Thymus (tissue), 11 donors: ENCODE measurements around the gene C6orf163. TPM values are rescaled to one million over a fixed set of nuclear protein-coding genes. Genes with fewer than 3 reads are reported as not detected.

ENCODE experiments used
- DNase-seq, 9 donors: peaks; one replicate each; pipeline ENCODE4 v3.0.0-alpha.2; 2013; ENCODE audit warnings: low spot score in 9 of 9, low read depth in 6 of 9, missing footprints in 1 of 9
- H3K27ac ChIP-seq, 2 donors: one replicate each; pipeline ENCODE4 v1.5.1; 2013; ENCODE audit warnings: control low read depth in 1 of 2, low read depth in 1 of 2, low read length in 1 of 2, mild to moderate bottlenecking in 1 of 2, moderate library complexity in 1 of 2
- H3K27me3 ChIP-seq, 2 donors: one replicate each; pipeline ENCODE4 v1.5.1; 2013; ENCODE audit warnings: low read length in 1 of 2; ENCODE audit not compliant: control insufficient read depth in 2 of 2, insufficient read depth in 1 of 2
- H3K36me3 ChIP-seq, 2 donors: one replicate each; pipeline ENCODE4 v1.5.1; 2013; ENCODE audit warnings: low read length in 1 of 2, mild to moderate bottlenecking in 1 of 2, moderate library complexity in 1 of 2; ENCODE audit not compliant: control insufficient read depth in 2 of 2, insufficient read depth in 2 of 2
- H3K4me1 ChIP-seq, 2 donors: one replicate each; pipeline ENCODE4 v1.5.1; 2013; ENCODE audit warnings: low read length in 2 of 2; ENCODE audit not compliant: control insufficient read depth in 2 of 2, insufficient read depth in 2 of 2
- H3K4me3 ChIP-seq, 2 donors: one replicate each; pipeline ENCODE4 v1.5.1; 2013; ENCODE audit warnings: low read length in 2 of 2, control low read depth in 1 of 2, mild to moderate bottlenecking in 1 of 2
- H3K9me3 ChIP-seq, 2 donors: one replicate each; pipeline ENCODE4 v1.5.1; 2013; ENCODE audit warnings: low read length in 1 of 2, mild to moderate bottlenecking in 1 of 2; ENCODE audit not compliant: control insufficient read depth in 2 of 2, insufficient read depth in 1 of 2
- WGBS: extraction: QIAGEN DNeasy Blood & Tissue Kit; methylation state at CpG from one replicate; pipeline ENCODE4 v1.1.7; 2013; 5-methylcytosine and 5-hydroxymethylcytosine counted together
- polyA plus RNA-seq: library from polyadenylated mRNA; stranded (reverse); fragments of 200-250 nt; gene quantifications from one replicate; pipeline ENCODE4 v1.2.3, GENCODE V29; 2013
- total RNA-seq: library from RNA; stranded (reverse); fragments of 120-200 nt; gene quantifications from one replicate; pipeline ENCODE4 v1.2.4, GENCODE V29; 2013
- donor health status: healthy.

The C6orf163 gene
- total and polyA plus RNA-seq, 2 donors = 1.5 to 1.7 TPM

GRCh38 chr6:87373377-87373776 lies 28.8 kb downstream of the C6orf163 start:
- WGBS = 98% methylated on average over 2 of the region's 2 CpGs
- H3K27me3 ChIP-seq = no peaks in the 10 kb centered on the region

GRCh38 chr6:87375315-87375714 lies 30.7 kb downstream of the C6orf163 start:
- H3K4me3 ChIP-seq = no peak overlapping the region
- H3K9me3 ChIP-seq = no peaks in the 10 kb centered on the region
- no peaks in the 10 kb centered on the region for H3K27me3 ChIP-seq
- 94% methylated on average over 2 of the region's 2 CpGs for WGBS
- H3K4me1 ChIP-seq = no peaks in the 10 kb centered on the region
- no peak for DNase-seq
- no peak overlapping the region for H3K27ac ChIP-seq
- H3K36me3 ChIP-seq = no peaks in the 10 kb centered on the region

More at GRCh38 chr6:87373377-87373776, 28.8 kb downstream of the C6orf163 start:
- Histone ChIP-seq H3K4me1 (no peaks in the 10 kb centered on the region), H3K27ac (no peak overlapping the region), H3K36me3 (no peaks in the 10 kb centered on the region), H3K4me3 (no peak overlapping the region), H3K9me3 (peaks cover 0 to 3% of the 10 kb centered on the region in 2 donors)
- DNase-seq = no peak

- no peak overlapping the region for H3K27ac ChIP-seq
- H3K4me3 ChIP-seq = no peak overlapping the region
- no peaks in the 10 kb centered on the region for H3K4me1 ChIP-seq
- no peaks in the 10 kb centered on the region for H3K36me3 ChIP-seq
- WGBS = 97% methylated on average over 2 of the region's 2 CpGs
- no peaks in the 10 kb centered on the region for H3K27me3 ChIP-seq
- H3K9me3 ChIP-seq = no peaks in the 10 kb centered on the region
- DNase-seq = no peak
Observed at GRCh38 chr6:87376643-87377042, 32.0 kb downstream of the C6orf163 start.

- H3K4me3 ChIP-seq = no peak overlapping the region
- no peaks in the 10 kb centered on the region for H3K36me3 ChIP-seq
- no peaks in the 10 kb centered on the region for H3K27me3 ChIP-seq
- no peaks in the 10 kb centered on the region for H3K4me1 ChIP-seq
- no peak for DNase-seq
- H3K9me3 ChIP-seq = no peaks in the 10 kb centered on the region
- 66% methylated on average over 4 of the region's 4 CpGs for WGBS
- H3K27ac ChIP-seq = no peak overlapping the region
Observed at GRCh38 chr6:87378947-87379346, 34.3 kb downstream of the C6orf163 start.

- Histone ChIP-seq H3K4me1 (no peaks in the 10 kb centered on the region), H3K27ac (no peak overlapping the region), H3K36me3 (no peaks in the 10 kb centered on the region), H3K27me3 (no peaks in the 10 kb centered on the region), H3K4me3 (no peak overlapping the region), H3K9me3 (no peaks in the 10 kb centered on the region)
- 97% methylated on average over 5 of the region's 5 CpGs for WGBS
- no peak for DNase-seq
Observed at GRCh38 chr6:87382861-87383260, 38.2 kb downstream of the C6orf163 start.

GRCh38 chr6:87384038-87384437 lies 39.4 kb downstream of the C6orf163 start:
- Histone ChIP-seq H3K4me3 (no peak overlapping the region), H3K27ac (no peak overlapping the region), H3K9me3 (no peaks in the 10 kb centered on the region), H3K27me3 (no peaks in the 10 kb centered on the region), H3K4me1 (no peaks in the 10 kb centered on the region), H3K36me3 (no peaks in the 10 kb centered on the region)
- DNase-seq = no peak
- WGBS = 93% methylated on average over 1 of the region's 1 CpG

GRCh38 chr6:87384449-87384848 lies 39.8 kb downstream of the C6orf163 start:
- WGBS = 95% methylated on average over 3 of the region's 3 CpGs
- Histone ChIP-seq H3K27me3 (no peaks in the 10 kb centered on the region), H3K4me3 (no peak overlapping the region), H3K27ac (no peak overlapping the region), H3K36me3 (no peaks in the 10 kb centered on the region), H3K9me3 (no peaks in the 10 kb centered on the region), H3K4me1 (no peaks in the 10 kb centered on the region)
- DNase-seq = no peak

GRCh38 chr6:87391334-87391733 lies 46.7 kb downstream of the C6orf163 start:
- DNase-seq = peak in 2 of 9 donors; percentile 13 to 18
- Histone ChIP-seq H3K27ac (no peak overlapping the region), H3K27me3 (no peaks in the 10 kb centered on the region), H3K36me3 (peaks cover 0 to 2% of the 10 kb centered on the region in 2 donors), H3K4me1 (no peaks in the 10 kb centered on the region), H3K4me3 (no peak overlapping the region), H3K9me3 (no peaks in the 10 kb centered on the region)
- 72% methylated on average over 3 of the region's 3 CpGs for WGBS

- H3K4me1 ChIP-seq = no peaks in the 10 kb centered on the region
- H3K36me3 ChIP-seq = peaks cover 0 to 2% of the 10 kb centered on the region in 2 donors
- H3K4me3 ChIP-seq = no peak overlapping the region
- no peaks in the 10 kb centered on the region for H3K9me3 ChIP-seq
- DNase-seq = peak; percentile 32 to 83 (median 56)
- 16% methylated on average over 2 of the region's 2 CpGs for WGBS
- no peak overlapping the region for H3K27ac ChIP-seq
- H3K27me3 ChIP-seq = no peaks in the 10 kb centered on the region
Observed at GRCh38 chr6:87393026-87393622, 48.5 kb downstream of the C6orf163 start.
